Mucosa of stomach (tissue), 1 donor: ENCODE results near the gene RBM27.

Experiments
- H3K27me3 ChIP-seq: one replicate; pipeline ENCODE4 v1.7.0; 2013; ENCODE audit warnings: mild to moderate bottlenecking, low read length; ENCODE audit not compliant: control insufficient read depth, insufficient read depth
- H3K36me3 ChIP-seq: one replicate; pipeline ENCODE4 v1.7.0; 2013; ENCODE audit warnings: low read length; ENCODE audit not compliant: control insufficient read depth, insufficient read depth
- H3K4me1 ChIP-seq: one replicate; pipeline ENCODE4 v1.7.0; 2013; ENCODE audit warnings: mild to moderate bottlenecking, low read length; ENCODE audit not compliant: control insufficient read depth, insufficient read depth
- H3K4me3 ChIP-seq: one replicate; pipeline ENCODE4 v1.7.0; 2013; ENCODE audit warnings: low read length
- H3K9ac ChIP-seq: one replicate; pipeline ENCODE4 v1.7.0; 2013; ENCODE audit warnings: mild to moderate bottlenecking, low read length, moderate library complexity
- H3K9me3 ChIP-seq: one replicate; pipeline ENCODE4 v1.7.0; 2013; ENCODE audit warnings: mild to moderate bottlenecking, low read length, moderate library complexity; ENCODE audit not compliant: control insufficient read depth
- donor health status: Pancreatic carcinoma.

The RBM27 gene

GRCh38 chr5:146240951-146241350 lies 37.5 kb downstream of the RBM27 start:
- H3K4me1 ChIP-seq, result no peaks in the 10 kb centered on the region
- H3K36me3 ChIP-seq, result no peaks in the 10 kb centered on the region
- H3K27me3 ChIP-seq, result no peaks in the 10 kb centered on the region
- no peak overlapping the region for H3K9ac ChIP-seq
- no peak overlapping the region for H3K4me3 ChIP-seq
- no peaks in the 10 kb centered on the region for H3K9me3 ChIP-seq

GRCh38 chr5:146243247-146243646 lies 39.8 kb downstream of the RBM27 start:
- H3K36me3 ChIP-seq, result no peaks in the 10 kb centered on the region
- H3K9ac ChIP-seq, result no peak overlapping the region
- H3K4me3 ChIP-seq, result no peak overlapping the region
- no peaks in the 10 kb centered on the region for H3K27me3 ChIP-seq
- H3K9me3 ChIP-seq, result no peaks in the 10 kb centered on the region
- H3K4me1 ChIP-seq, result no peaks in the 10 kb centered on the region

GRCh38 chr5:146248561-146248960 lies 45.2 kb downstream of the RBM27 start:
- no peaks in the 10 kb centered on the region for H3K9me3 ChIP-seq
- H3K36me3 ChIP-seq, result no peaks in the 10 kb centered on the region
- no peaks in the 10 kb centered on the region for H3K27me3 ChIP-seq
- no peak overlapping the region for H3K9ac ChIP-seq
- H3K4me1 ChIP-seq, result no peaks in the 10 kb centered on the region
- H3K4me3 ChIP-seq, result no peak overlapping the region

DNA sequence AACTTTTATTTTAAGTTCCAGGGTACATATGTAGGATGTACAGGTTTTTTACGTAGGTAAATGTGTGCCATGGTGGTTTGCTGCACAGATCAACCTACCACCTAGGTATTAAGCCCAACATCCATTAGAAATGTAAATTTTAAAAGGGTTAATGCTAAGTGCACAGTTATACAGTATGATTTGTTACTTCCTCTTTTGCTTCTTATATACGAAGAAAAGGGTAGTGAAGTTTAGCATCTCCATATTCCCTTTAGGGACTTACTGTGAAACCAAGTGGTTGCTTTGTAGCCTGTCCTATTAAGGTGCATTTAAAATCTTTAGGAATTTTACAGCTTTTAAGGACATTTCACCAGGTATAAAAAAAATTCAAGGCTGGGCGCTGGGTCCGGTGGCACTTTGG lies 46.4 kb downstream of the RBM27 start:
- Histone ChIP-seq H3K4me1 (no peaks in the 10 kb centered on the region), H3K36me3 (no peaks in the 10 kb centered on the region), H3K27me3 (no peaks in the 10 kb centered on the region), H3K9me3 (no peaks in the 10 kb centered on the region), H3K4me3 (no peak overlapping the region), H3K9ac (no peak overlapping the region)
